GM21447 (cell line): ENCODE results near the gene TMEM9.

Source experiments
- ATAC-seq: cut with Tn5 transposase; IDR thresholded peaks from one replicate; pipeline ENCODE4 v1.9.1; 2021; ENCODE audit not compliant: unreplicated experiment

Gene TMEM9

DNA sequence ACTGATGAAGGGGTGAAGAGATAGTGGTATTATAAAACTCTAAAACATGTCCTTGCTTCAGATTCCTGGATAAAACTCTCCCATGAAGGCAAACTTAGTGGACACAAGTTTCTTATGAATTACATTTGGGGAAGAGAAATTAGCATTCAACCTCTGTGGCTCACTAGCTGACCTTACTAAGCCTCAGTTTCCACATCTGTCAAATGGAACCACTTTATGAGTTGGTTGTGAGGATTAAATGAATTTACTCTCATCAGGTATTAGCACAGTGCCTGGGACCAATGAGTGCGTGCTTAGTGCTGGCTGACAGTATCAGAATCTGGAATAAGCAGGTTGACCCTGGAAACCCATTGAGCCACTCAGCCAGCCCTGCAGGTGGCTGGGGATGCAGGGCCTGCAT is 44.6 kb downstream of the TMEM9 start:
- no peak for ATAC-seq

GRCh38 chr1:201108614-201109013 is 45.7 kb downstream of the TMEM9 start:
- ATAC-seq = no peak

DNA sequence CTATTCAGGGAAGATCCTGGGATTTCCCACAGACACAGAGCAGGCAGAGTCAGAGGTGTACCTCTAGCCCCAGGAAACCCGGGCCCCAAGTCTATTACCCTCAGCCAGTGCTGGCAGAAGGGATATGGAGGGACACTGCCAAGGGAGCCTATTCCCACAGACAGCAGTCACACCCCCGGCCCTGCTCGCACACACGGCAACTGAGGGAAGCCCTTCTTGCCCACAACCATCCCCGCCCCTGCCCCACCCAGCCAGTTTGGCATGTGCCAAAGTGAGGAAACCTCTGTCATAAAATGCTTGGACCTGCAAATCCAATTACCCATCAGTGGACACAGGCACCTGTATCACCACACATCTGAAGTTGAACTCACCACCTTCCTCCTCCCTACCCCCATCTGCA is 48.6 kb downstream of the TMEM9 start:
- ATAC-seq = no peak

- ATAC-seq = no peak
Measured at GRCh38 chr1:201104141-201104540, 50.1 kb downstream of the TMEM9 start.

- ATAC-seq = no peak
Measured at GRCh38 chr1:201103666-201104065, 50.6 kb downstream of the TMEM9 start.

DNA sequence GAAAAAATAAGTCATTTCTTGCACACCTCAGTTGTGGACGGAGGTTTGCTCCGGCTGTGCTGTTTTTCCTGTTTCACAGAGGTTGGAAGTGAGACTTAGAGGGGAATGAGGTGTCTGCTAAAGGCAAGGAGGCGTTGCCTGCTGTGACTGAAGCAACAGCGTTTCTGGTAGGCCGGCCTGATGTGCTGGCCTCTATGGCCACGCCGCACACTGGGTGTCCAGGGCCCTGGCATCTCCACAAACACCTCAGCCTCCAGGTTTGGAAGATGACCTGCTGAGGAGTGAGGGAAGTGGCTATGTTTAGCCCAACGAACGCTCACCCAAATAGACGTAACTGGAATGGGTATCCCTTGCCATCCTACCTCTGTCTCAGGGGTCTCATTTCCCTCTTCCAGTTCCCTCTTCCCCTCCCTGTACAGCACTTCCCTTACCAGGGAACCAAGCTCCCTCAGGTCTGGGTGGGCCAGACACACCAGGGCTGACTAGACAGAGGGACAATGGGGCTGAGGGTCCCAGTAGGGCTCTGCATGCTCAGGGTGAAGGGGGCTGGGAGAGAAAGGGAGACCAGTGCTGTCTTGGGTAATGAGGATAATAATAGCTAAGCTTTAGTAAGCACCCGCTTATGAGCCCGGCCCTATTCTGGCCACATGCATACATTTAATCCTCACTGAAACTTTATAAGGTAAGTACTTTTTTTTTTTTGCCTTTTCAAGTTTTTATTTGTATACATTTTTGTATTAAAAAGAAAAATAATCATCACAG is 53.9 kb downstream of the TMEM9 start:
- ATAC-seq = no peak

- no peak for ATAC-seq
Measured at GRCh38 chr1:201098992-201099677, 55.1 kb downstream of the TMEM9 start.

- ATAC-seq = no peak
Measured at GRCh38 chr1:201096977-201097856, 57.1 kb downstream of the TMEM9 start.

DNA sequence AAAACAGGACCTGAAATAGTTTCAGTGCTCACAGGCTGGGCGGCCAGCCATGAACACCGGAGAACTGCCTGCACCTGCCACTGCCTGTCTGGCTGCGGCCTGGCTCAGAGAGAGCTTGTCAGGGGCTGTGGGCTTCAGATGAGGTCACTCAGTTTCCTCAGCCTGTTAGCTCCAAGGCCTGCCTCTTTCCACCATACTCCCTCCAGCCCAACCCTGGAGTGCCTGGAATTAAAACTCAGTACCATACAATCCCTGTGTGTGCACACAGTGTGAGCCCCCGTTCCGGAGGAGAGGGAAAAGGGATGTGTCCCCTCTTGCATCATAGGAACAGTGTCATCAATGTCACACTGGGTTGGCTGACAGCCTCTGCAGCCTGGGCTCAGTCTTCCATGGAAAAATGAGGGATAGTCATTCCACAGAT is 58.2 kb downstream of the TMEM9 start:
- no peak for ATAC-seq

- ATAC-seq = no peak
Measured at GRCh38 chr1:201095581-201095980, 58.7 kb downstream of the TMEM9 start.

GRCh38 chr1:201094832-201095231 is 59.4 kb downstream of the TMEM9 start:
- no peak for ATAC-seq

GRCh38 chr1:201093962-201094361 is 60.3 kb downstream of the TMEM9 start:
- no peak for ATAC-seq

DNA sequence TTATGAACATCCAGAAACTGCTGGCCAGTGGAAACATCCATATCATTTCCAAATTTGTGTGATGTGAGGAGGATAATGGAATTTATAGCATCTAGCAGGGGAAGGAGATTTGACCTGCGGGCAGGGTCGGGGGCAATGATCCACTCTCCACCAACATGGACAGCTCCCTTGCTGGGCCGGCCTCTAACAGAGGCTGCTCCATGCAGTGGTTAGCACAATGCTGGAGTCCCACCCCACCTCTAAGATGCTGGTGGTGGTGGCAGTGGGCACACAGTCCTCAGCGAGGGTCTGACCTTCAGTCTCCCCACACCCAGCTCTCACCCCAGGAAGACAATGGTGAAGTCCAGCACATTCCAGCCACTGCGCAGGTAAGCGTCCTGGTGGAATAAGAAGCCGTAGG is 60.7 kb downstream of the TMEM9 start:
- ATAC-seq = no peak

DNA sequence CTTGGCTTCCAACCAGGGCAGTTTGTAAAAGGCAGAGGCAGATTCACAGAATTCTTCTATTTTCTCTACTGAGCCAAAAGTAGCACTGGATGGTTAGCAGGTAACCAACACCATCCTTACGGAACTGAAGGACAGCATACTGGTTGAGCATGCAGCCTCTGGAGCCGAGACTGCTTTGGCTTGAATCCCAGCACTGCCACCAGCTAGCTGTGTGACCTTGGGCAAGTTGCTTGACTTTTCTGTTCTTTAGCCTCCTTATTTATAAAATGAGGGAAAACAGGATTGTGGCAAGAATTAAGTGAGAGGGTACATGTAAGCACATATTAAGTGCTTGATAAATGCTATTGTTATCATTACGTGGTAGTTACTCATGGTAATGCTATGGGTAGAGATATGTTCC is 61.5 kb downstream of the TMEM9 start:
- ATAC-seq = no peak

- ATAC-seq = no peak
Measured at GRCh38 chr1:201091256-201091655, 63.0 kb downstream of the TMEM9 start.

GRCh38 chr1:201090541-201090940 is 63.7 kb downstream of the TMEM9 start:
- no peak for ATAC-seq

DNA sequence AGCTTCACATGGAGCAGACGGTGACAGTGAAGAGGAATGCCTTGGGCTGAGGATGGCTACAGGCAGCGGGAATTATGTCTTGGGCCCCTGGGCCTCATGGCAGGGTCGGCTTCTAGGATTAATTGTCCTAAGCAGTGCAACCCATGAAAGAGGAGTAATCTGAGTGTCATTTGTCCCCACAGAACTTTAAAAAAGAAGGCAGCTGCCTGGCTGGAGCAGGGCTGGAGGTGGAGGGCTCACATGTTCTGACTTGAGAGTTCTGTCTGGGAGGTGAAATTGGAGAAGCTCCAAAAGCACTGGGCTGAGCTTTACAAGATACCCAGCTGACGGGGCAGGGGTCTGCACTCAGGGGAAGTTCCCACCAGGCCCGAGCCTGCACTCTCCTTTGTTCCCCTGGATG is 64.7 kb downstream of the TMEM9 start:
- no peak for ATAC-seq

DNA sequence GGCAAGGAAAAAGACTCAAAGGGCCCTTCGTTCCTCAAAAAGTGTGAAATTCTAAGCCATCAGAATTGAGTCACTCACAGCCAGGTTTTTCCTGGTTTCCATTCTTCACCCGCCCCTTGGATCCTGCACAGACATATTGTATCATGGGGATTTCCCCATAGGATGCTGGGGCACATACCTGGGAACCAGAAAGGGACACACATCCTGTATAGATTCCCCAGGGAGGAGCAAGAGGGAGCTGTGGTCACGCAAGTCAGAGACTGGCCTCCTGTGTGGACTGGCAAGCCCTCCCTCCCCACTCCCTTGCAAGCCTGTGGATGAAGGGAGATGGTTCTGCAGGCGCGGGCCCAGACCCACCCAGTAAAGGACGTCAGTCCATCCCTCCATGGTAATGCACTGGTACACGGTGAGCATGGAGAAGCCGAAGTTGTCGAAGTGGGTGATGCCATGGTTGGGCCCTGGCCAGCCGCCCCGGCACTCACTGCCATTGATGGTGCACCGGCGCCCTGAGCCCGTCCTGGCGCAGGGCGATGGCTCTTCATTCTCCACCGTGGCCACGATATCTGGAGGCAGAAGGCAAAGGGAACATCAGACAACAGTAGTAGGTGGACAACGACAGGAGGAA is 65.3 kb downstream of the TMEM9 start:
- no peak for ATAC-seq

- ATAC-seq = no peak
Measured at GRCh38 chr1:201088395-201088794, 65.9 kb downstream of the TMEM9 start.

DNA sequence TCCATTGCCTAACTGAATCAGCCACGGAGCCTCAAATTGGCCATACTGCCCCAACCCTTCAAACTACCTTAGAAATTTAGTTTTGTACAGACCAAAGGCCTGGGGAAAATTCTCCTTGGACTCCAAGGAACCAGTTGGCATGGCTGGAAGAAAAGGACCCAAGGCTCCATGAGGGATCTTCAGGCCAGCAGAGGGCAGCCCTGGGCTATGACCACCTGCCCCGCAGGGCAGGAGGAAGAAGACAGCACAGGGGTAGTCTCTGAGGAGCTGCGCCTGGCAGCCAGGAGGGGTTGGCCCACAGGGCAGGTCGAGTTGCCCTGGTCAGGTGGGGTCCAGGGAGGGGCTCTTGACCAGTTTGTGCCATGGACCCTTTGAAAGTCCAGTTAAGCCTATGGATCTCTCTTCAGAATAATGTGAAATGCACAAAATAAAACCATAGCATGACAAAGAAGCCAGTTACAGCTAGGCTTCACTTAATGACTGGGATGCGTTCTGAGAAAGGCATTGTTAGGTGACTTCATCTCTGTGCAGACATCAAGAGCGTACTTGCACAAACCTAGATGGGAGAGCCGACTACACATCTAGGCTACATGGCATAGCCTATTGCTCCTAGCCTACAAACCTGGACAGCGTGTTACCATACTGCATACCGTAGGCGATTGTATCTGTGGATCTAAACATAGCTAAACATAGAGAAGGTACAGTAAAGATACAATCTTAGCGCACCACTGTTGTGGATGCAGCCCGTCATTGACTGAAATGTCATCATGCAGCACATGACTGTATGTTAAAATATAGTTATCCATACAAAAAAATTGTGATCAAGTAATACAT is 68.2 kb downstream of the TMEM9 start:
- no peak for ATAC-seq
